Left renal pelvis (tissue), 4 donors: ENCODE data around the gene JAKMIP2. TPM values are rescaled to one million over a fixed set of nuclear protein-coding genes. Genes with fewer than 3 reads are reported as not detected.
"Not testable (repeated sequence)": the region's sequence is repeated elsewhere in the genome, so short reads cannot be mapped to it uniquely, and the experiment has no call there.

ENCODE experiments used
- DNase-seq, 4 donors: peaks; one replicate each; pipeline ENCODE4 v3.0.0-alpha.2; 2013; ENCODE audit warnings: low read depth in 4 of 4, low spot score in 3 of 4
- polyA plus RNA-seq, 4 donors: library from polyadenylated mRNA; unstranded; fragments of 120-200 nt; gene quantifications; one replicate each; pipeline ENCODE4 v1.2.1, GENCODE V29; 2013; ENCODE audit not compliant: insufficient read length in 4 of 4

The JAKMIP2 gene
- polyA plus RNA-seq, 4 donors, result 4.0 to 7.4 (median 6.1) TPM

DNA sequence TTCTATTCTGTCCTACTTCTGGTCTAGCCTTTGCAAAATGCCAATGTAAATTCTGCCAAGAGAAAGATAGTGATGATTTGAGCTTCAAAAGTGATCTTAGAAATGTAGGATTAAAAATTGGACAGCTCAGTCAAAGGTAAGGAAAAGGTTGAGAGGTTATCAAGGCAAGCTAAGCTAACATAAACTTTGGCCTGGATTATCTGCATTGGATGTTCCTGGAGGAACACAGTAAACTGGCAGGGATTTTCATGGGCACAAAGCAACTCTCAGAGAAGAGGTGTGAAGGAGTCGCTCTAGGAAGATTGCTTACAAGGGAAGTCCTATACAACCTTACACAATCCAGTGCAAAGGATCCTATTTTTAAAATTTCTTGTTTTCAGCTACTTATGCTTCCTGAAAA is 115.2 kb downstream of the JAKMIP2 start:
- no peak for DNase-seq

DNA sequence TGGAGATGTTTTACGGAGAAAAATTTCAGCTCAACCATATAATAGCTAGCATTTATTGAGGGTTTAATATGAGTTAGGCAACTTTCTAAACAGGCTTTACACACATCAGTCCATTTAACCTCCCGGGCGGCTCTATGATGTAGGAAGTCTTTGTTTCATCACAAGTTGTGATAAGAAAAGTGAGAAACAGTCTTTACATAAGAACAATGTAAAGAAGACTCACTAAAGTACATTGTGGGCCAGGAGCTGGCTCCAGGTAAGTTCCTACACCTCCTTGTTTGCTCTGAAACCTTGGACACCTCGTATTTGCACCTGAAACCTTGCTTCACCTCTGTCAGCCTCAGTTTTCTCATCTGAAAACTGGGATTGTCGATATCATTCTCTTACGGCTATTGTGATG is 116.1 kb downstream of the JAKMIP2 start:
- no peak for DNase-seq

DNA sequence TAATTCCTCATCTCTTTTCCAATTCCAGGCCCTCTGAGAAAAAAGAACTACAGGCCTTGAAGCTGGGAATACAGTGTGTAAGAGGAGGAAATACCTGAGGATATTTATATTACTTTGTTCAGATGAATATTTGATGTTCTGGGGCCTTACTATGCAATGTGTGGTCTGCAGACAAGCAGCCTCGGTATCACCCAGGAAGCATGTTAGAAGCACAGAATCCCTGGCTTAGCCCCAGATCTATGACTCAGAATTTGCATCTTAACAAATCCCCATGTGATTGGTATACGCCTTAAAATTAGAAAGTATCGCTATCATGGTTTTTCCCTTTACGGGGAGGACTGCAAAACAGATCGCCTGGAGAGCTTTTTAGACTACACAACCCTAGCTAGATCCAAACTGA is 121.0 kb downstream of the JAKMIP2 start:
- DNase-seq, result no peak

DNA sequence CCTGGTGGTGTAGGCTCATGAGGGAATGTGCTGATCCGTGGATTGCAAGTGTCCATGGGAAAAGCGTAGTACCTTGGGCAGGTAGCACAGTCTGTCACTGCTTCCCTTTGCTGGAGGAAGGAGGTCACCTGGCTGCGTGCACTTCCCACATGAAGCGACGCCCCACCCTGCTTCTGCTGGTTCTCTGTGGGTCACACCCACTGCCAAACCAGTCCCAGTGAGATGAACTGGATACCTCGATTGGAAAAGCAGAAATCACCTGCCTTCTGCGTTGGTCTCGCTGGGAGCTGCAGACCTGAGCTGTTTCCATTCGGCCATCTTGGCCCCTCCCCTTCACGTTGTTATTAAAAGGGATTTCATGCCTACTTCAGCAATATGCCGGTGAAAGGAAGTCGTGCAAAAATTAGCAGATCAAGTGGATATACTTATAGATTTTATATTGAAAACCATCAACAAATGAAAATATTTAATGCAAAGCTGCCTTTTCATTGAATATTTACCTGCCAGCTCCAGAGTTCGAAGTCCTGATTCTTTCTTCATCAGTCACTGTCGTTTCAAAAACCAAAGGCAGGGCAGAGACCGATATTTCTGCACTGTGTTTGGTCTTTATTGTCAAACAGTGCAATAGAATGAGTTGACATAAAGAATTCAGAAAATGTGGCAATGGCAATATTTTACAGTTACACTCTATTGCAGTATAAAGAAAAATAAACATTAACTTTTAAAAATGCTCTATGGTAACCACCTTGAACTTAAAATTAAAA is 123.2 kb downstream of the JAKMIP2 start:
- no peak for DNase-seq

DNA sequence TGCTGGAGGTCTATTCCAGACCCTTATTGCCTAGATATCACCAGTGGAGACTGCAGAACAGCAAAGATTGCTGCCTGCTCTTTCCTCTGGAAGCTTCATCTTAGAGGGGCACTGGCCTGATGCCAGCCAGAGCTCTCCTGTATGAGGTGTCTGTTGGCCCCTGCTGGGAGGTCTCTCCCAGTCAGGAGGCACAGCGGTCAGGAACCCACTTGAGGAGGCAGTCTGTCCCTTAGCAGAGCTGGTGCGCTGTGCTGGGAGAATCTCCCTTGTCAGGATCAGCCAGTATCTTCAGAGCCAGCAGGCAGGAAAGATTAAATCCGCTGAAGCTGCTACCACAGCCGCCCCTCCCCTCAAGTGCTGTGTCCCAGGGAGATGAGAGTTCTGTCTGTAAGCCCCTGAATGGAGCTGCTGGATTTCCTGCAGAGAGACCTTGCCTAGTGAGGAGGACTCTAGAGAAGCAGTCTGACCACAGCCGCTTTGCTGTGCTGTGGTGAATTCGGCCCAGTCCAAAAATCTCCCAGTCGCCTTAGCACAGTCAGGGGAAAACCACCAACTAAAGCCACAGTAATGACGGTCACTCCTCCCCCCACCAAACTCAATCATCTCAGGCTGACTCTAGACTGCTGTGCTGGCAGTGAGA is 124.1 kb downstream of the JAKMIP2 start:
- no peak for DNase-seq

DNA sequence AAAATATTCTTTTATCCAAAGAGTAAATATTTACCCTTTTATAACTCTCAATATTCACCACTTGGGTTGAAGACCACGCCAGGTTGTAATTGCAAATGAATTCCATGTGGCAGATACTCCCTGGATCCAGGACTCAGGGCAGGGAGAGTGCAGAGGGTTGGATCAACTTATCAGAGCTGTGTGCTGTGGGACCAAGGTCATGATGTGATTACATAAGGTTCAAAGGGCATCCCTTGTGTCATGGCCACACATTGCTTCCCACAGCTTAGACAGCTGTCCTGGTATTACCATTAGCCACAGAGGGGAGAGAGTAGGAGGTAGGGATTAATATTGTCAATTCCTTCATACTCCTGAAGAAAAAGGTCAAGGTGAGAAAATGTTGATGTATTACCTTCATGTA is 133.9 kb downstream of the JAKMIP2 start:
- DNase-seq, result no peak

DNA sequence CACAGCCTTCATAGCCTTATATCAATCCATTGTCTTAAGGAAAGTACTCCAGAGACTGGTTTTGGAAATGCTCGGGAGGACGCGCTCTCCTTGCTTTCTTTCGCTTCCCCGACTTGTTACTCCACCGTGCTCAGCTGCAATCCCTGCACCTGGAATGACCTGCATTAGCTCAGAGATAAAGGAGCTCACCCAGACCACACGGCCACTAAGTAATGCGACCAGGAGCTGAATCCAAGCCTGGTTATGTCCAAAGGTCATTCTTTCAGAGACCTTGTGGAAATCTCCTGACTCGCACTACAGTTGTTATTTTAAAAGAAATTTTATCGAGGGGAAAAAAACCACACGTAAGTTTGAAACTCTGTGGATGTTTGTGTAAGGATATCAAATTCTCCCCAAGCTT is 137.3 kb downstream of the JAKMIP2 start:
- DNase-seq, result no peak

DNA sequence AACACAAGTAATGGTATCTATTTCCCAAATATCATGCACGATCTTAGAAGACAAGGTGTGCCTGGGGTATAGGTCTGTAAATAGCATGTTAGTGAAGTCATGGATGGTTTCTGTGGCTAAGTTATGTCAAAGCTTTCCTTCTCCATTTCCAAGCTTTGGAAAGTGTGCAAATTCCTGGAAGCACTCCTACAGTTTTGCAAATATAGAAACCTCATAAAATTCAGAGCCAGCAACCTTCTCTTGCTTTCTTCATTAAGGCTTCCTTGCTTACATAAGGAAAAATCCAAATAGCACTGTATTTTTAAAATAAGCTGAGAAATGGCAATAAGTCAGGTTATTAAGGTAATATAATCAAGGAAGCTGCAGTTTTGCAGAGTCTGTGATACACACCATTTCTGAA is 138.1 kb downstream of the JAKMIP2 start:
- DNase-seq, result no peak

DNA sequence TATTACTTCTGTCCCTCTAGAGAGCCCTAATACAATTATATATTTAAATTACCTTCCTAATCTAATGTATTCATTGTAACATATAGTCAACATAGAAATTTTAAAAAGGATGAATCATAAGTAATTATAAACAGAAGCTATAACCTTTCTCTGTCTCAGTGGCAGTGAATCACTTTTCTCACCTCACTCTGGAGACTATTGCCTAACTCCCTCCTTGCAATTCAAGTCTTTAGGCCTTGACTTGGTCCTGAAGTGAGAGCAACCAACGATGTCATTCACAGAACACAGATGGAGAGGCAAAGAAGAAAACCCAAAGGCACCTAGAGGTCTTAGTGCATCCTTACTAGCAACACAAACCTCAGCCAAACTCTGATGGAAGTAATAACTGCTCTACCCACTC is 139.4 kb downstream of the JAKMIP2 start:
- DNase-seq, result no peak

DNA sequence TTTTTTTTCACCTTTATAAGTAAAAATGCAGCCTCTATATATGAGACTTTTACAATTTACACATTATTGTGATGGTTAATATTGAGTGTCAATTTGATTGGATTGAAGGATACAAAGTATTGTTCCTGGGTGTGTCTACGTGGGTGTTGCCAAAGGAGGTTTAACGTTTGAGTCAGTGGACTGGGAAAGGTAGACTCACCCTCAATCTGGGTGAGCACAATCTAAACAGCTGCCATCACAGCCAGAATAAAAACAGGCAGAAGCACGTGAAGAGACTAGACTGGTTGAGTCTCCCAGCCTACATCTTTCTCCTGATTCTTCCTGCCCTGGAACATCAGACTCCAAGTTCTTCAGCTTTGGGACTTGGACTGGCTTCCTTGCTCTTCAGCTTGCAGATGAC is 139.9 kb downstream of the JAKMIP2 start:
- DNase-seq, result no peak

DNA sequence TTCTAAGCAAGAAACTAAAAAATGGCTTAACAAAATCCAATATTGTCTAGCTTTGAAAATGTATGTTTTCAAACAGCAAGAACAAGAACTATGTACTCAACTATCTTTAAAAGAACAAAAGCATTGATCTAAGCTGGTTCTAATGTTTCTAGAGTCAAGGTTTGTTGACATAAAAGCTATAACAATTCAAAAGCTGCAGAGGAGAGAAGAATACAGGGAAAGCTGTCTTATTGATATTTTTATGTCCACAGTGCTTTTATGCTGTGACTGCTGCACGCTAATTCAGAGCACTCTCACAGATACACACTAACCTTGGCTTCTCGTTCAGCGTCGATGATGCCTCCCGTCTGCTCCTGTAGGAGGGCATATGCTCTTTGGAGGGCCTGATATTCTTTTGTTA is 143.2 kb downstream of the JAKMIP2 start:
- DNase-seq, result no peak

DNA sequence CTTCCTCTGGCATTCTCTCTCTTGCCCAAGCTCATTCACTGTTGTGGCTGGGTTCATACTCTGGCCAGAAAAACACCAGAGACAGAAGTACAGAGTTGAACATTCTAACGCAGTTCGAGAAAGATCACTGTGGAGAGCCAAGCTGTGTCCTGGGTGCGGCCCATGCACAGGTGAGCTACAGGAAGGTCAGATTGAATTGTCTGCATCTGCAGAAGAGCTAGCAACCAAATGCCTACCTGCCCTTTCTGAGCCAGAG is 145.9 kb downstream of the JAKMIP2 start:
- DNase-seq, result no peak

DNA sequence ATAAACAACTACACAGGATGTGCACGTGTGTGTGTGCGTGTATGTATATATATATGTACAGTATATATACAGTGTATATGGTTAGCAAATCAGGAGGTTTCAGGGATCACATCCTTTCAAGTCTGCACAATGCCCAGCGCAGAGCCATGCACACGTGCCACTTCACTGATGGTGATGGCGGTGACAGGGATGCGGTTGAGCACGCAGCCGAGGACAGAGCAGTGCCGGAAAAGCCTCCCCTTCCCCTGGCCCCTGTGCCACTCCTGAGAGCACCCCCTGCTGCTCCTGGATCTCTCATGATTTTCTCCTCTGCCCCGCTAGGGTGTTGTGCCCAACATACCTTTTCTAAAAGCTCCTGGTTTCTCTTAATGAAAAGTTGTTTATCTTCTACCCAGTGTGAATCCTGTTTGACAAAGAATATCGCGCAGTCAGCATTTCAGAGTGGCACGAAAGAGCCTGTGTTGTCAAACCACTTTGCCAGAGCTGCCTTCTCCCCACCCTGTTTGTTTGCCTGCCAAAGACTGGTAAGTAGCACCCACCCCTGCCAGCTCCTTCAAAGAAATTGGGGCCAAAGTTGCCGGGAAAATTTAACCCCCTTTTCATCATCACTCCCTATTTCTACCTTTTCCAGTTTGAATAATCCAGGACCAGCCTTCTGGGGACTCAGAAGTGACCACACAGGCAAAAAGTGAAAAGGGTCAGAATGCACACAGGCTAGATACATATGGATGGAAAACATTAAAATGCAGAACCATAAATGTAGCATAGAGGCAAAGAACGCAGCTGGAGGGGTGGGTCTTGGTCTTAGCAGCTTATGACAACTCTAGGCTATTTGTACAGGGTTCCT is 146.4 kb downstream of the JAKMIP2 start:
- no peak for DNase-seq

DNA sequence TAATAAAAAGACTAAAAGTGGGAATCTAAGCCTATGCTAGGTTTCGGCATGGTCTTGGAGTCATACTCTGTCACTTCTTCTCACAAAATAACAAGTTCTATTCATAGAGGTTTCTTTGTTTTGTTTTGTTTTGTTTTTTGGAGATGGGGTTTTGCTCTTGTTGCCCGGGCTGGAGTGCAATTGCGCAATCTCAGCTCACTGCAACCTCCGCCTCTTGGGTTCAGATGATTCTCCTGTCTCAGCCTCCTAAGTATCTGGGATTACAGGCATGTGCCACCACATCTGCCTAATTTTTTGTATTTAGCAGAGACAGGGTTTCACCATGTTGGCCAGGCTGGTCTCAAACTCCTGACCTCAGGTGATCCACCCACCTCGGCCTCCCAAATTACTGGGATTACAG is 147.1 kb downstream of the JAKMIP2 start:
- not testable (repeated sequence) for DNase-seq

DNA sequence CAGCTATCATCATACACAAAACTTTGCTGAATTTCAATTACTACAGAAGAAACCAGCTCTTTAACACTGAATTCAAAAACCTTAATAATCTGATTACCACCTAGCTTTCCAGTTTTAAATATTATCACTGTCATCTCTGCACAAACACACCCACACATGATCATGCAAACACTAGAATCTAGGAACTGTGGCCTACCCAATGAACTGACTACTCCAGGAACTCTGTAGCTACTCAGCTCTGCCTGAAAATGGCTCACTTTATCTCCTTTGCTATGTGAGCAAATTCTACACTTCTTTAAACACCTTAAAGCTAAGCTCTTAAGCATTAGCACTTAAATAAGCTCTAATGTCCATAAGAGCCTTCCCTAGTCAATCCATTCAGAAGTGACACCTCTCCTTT is 149.4 kb downstream of the JAKMIP2 start:
- DNase-seq, result no peak

DNA sequence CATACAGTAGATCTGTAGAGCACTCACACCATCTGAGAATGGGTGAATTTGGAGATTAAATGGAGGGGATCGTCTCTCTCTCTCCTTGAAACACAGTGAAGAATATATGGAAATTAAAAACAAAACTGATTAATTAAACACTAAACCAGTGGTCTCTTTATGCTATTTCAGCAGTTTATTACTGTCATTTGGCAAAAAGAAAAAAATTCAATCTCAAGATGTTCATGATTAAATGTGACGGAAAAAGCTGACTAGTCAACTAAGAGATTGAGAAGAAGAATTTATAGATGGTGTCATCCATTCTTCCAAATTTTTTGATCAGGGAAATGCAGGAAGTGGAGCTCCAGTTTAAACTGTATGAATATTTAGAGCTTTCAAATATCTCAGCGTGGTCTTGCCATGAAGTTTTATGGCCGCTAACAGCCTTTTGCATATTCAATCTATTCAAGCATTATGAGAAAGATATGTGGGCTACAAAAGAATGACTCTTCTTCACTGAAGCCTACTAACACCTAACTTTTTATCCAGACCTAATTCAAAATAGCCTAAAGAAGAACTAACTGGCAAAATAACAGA is 151.0 kb downstream of the JAKMIP2 start:
- DNase-seq, result no peak

DNA sequence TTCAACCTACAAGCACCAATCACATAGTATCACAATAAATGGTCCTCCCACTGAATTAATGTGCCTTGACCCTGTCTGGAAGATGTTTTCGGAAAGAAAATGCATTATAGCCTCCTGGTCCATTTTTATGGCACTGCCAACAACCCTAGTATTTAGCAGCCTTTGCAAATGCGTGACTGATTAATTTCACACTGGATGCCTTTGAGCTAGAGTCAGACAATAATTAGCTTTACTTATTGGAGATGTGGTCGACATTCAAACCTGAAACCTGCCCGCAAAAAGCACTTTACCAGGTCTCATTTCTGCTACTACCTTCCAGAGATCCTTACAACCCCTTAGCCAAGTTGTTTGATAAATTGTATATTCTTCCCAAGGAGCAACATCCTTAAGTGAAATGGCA is 153.3 kb downstream of the JAKMIP2 start:
- no peak for DNase-seq

DNA sequence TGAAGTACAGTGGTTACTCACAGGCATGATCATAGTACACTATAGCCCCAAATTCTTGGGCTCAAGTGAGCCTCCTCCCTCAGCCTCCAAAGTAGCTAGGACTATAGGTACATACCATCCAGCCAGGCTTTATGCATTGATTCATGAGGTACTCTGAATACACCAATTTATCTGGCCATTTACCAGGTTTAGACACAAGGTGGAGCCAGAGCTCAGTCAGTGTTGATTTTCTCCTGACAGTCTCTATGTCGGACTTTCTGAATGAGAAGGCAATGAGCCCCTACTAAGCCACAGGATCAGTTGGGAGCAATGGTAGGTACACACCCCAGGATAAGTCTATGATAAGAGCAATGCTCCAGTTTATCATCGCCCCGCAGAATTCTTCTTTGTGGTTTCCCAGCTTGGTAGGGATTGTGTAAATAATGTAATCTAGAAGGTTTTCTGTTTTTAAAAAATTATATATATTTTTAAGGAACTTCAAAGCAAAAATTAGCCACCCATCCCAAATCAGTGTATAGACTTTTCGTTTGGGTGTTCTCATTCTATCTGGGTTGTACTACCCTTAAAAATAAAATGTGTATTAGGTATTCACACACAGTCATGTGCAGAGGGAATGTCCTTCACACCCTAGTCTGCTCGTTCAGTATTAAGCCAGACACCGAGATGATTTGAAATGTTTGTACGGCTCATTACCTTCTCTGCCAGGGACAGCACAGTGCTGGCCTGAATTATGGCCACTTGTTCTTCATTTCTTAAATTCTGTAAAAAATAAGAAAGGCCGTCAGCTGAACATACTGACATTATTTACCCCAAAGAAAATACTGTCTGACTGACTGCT is 154.3 kb downstream of the JAKMIP2 start:
- peak; percentile 39 to 57 (median 52) for DNase-seq

DNA sequence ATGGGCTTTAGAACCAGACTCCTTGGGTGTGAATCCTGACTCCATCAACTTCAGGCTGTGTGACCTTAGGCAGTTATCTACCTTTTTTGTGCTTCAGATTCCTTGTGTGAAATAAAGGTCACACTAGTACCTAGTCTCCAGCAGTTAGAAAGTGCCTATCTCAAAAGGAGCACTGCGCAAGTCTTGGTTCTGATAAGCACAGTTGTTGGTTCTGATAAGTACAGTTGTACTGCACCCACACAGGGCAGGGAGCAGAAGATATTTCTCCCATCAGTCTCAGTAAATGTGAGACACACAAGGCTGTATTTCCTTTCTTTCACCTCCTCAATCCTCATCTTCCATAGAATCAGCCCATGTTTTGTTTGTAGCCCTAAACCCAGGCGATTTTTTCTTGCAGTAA is 156.1 kb downstream of the JAKMIP2 start:
- DNase-seq, result no peak

DNA sequence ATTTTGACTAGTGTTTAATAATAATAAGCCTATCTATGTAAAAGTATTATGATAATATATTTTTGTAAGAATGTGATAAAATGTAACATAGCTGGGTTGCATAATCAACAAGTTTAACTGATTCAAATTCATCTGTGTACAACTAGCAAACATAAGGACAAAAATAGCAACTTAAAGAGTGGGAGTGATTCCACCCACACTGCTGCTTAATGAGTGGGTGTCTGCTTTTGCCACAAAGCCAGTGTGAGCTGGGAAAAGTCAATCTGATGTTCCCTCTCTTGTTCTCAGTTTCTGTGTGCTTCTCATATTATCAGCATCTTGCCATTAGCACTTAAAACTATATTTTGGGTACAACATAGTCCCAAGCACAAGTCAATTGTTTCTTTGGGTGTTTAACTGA is 161.5 kb downstream of the JAKMIP2 start:
- no peak for DNase-seq
